GM12875 (cell line): ENCODE measurements around the gene LRRTM4.
"Not testable (repeated sequence)": the region's sequence is repeated elsewhere in the genome, so short reads cannot be mapped to it uniquely, and the experiment has no call there.

Source experiments
- H3K4me3 ChIP-seq: one replicate; pipeline ENCODE4 v1.5.1; 2011; ENCODE audit warnings: low read depth, low read length, control low read depth
- TF ChIP-seq, protein P1 (sequence below): IDR thresholded peaks from 2 replicates; pipeline ENCODE4 v1.5.1; 2011; ENCODE audit warnings: low read depth, mild to moderate bottlenecking, control low read depth, inconsistent platforms, low read length, moderate library complexity, borderline replicate concordance; ENCODE audit not compliant: insufficient read depth

Gene LRRTM4

DNA sequence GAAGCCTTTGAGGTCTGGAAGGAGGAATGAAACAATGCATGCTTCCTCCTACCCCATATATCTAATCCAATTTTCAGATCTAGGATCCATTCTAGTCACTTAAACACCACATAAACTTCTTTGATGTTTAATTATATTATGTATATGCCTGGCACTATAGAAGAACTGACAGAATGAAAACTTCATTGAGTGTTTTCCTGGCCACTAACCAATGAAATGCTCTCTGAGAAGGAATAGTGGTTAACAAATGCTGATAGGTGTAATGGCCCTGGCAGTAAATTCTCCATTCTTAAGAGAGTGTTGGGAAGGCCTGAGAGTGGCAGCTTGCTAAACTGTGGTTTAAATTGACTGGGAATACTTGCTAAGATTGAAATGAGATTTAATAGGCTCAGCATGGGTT, 710.0 kb downstream of the LRRTM4 start:
- TF ChIP-seq, protein P1, sequence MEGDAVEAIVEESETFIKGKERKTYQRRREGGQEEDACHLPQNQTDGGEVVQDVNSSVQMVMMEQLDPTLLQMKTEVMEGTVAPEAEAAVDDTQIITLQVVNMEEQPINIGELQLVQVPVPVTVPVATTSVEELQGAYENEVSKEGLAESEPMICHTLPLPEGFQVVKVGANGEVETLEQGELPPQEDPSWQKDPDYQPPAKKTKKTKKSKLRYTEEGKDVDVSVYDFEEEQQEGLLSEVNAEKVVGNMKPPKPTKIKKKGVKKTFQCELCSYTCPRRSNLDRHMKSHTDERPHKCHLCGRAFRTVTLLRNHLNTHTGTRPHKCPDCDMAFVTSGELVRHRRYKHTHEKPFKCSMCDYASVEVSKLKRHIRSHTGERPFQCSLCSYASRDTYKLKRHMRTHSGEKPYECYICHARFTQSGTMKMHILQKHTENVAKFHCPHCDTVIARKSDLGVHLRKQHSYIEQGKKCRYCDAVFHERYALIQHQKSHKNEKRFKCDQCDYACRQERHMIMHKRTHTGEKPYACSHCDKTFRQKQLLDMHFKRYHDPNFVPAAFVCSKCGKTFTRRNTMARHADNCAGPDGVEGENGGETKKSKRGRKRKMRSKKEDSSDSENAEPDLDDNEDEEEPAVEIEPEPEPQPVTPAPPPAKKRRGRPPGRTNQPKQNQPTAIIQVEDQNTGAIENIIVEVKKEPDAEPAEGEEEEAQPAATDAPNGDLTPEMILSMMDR, result no peak
- H3K4me3 ChIP-seq, result no peak overlapping the region

DNA sequence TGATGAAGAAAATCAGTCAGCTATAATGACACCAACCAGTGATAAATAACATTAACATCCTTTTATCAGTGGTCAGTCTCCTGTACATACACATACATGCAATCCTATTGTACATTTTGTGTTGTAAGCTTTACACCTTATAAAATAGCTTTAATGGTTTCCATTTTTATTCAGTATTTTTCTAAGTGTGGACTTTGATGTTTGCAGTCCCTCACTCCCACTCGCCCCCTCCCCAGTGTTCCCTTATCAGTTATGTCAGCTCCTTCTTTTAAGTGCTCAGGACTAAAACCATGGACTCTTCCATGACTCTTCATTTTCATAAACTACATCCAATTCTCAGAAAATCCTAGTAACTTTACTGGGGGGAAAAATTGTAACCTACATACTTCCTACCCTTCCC, 713.0 kb downstream of the LRRTM4 start:
- TF ChIP-seq, protein P1, result no peak

DNA sequence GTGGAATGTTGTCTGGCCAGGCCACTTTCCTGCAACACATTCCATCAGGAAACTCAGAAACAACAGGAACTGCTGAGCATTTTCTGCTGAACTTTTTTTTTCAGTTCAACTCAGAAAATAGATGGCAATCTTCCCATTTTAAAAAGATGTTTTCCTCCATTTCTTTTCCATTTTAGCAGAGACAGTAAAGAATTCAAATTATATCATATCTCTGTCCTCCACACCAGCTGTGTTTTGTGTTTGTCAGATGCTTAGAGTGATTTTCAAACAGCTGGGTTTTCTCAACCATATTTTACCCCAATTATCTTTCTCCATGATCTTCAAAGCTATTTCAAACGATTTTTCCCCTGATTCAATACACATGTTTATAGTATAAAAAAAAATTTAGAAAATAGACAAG, 713.4 kb downstream of the LRRTM4 start:
- TF ChIP-seq, protein P1, result no peak
- no peak overlapping the region for H3K4me3 ChIP-seq

More for the DNA sequence above, 713.0 kb downstream of the LRRTM4 start:
- no peak overlapping the region for H3K4me3 ChIP-seq

DNA sequence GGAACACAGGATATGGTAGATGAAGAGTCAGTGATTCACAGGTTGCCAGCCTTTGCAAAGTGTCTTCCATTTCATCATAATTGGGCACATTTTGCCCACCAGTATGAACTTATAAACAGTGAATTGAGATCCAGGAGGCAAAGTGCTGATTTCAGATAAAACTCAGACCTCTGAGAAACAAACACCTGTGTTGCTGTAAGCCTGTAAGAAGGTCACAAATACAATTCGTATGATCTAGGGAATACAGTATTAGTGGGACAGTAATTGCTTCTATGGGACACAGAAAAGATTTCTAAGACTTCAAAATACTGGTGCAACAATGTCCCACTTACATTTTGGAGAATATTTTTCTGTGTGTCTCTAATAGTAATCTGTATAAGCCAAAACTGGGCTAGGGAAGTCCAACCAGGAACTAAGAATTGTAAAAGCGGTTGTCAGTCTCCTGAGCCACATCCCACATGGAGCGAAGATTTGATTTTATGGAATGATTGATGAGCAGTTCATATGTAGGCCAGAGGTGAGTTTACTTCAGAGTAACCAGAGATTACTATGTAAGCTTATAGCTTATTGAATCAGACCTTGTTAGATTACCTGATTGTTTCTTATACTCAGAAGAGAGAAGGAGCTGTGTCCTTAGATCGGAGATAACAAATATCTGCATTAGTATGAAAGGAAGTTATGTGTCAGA, 728.4 kb downstream of the LRRTM4 start:
- TF ChIP-seq, protein P1, result no peak
- H3K4me3 ChIP-seq, result no peak overlapping the region

DNA sequence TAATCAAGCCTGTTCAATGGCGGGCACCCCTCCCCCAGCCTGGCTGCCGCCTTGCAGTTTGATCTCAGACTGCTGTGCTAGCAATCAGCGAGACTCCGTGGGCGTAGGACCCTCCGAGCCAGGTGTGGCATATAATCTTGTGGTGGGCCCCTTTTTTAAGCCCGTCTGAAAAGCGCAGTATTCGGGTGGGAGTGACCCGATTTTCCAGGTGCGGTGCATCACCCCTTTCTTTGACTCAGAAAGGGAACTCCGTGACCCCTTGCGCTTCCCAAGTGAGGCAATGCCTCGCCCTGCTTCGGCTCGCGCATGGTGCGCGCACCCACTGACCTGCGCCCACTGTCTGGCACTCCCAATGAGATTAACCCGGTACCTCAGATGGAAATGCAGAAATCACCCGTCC, 740.9 kb downstream of the LRRTM4 start:
- H3K4me3 ChIP-seq, result not testable (repeated sequence)

DNA sequence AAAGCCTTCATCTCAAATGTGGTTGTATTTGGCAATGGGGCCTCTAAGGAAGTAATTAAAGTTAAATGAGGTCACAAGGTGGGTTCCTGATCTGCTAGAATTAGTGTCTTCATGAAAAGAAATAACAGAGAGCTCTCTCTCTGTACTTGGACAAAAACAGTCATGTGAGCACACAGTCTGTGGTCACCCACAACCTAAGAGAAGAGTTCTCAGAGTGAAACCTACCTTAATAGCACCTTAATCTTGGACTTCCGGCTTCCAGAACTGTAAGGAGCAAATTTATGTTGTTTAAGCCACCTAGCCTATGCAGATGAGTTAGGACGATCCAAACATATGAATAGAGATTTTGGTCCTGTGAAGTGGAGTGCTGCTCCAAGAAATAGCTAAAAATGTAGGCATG, 758.9 kb downstream of the LRRTM4 start:
- H3K4me3 ChIP-seq, result no peak overlapping the region
- TF ChIP-seq, protein P1, result no peak

DNA sequence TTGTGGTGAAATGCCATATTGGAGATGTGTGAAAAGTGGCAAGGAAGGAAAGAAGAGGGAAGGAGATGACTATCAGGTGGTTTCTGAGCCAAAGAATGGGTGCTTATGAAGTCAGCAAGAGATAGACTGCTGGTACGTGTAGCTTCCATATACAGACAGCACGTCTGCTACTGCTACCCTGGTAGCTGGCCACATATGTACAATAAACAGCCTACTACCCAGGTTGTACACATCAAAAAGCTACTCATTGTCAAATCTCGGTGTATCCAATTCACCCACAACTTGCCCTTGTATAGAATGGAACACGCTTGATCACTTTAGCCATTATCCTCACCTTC, 761.8 kb downstream of the LRRTM4 start:
- TF ChIP-seq, protein P1, result no peak
- no peak overlapping the region for H3K4me3 ChIP-seq
